ENCODE measurements around the gene WDR33.
"Not testable (repeated sequence)": the region's sequence is repeated elsewhere in the genome, so short reads cannot be mapped to it uniquely, and the experiment has no call there.

The WDR33 gene

GRCh38 chr2:127783101-127783500 lies 27.9 kb downstream of the WDR33 start:
- no peak for TF ChIP-seq CTCF (IDR thresholded peaks at IDR 0.05; ENCODE audit: control extremely low read depth, extremely low read depth, low read depth, missing control alignments)
- CTCF ChIA-PET: interaction anchor here (2.0 to 2.2 kb wide), 3 partner anchors 10 to 23 kb away, joined by 6 to 7 read pairs (median 7); no protein-coding TSS in a partner anchor
- DNase-seq (ENCODE audit: extremely low spot score): no peak
- POLR2A ChIA-PET: interaction anchor here (0.6 to 1.0 kb wide), 4 partner anchors 11 to 308 kb away, joined by 4 to 9 read pairs (median 7); partner anchors contain the start of gene UGGT1

- ChIA-PET POLR2A (interaction anchor here (0.5 to 0.6 kb wide), 2 partner anchors 17 to 30 kb away, joined by 3 read pairs; no protein-coding TSS in a partner anchor), CTCF (interaction anchor here (1.0 to 1.6 kb wide), 3 partner anchors 14 to 21 kb away, joined by 3 to 5 read pairs (median 4); no protein-coding TSS in a partner anchor)
- TF ChIP-seq CTCF (IDR thresholded peaks at IDR 0.05; ENCODE audit: control extremely low read depth, extremely low read depth, low read depth, missing control alignments): no peak
- no peak for DNase-seq (ENCODE audit: extremely low spot score)
These were observed 32.1 kb downstream of the WDR33 start for GRCh38 chr2:127778850-127779249.

GRCh38 chr2:127778447-127778846 lies 32.5 kb downstream of the WDR33 start:
- POLR2A ChIA-PET: interaction anchor here (0.5 to 0.6 kb wide), 2 partner anchors 17 to 31 kb away, joined by 3 read pairs; no protein-coding TSS in a partner anchor
- CTCF ChIA-PET: interaction anchor here (1.0 to 1.6 kb wide), 3 partner anchors 13 to 20 kb away, joined by 3 to 5 read pairs (median 4); no protein-coding TSS in a partner anchor
- no peak for DNase-seq (ENCODE audit: extremely low spot score)
- TF ChIP-seq CTCF (IDR thresholded peaks at IDR 0.05; ENCODE audit: control extremely low read depth, extremely low read depth, low read depth, missing control alignments): no peak

- ChIA-PET CTCF (interaction anchor here (1.2 kb wide), 1 partner anchor 8 kb away, joined by 3 read pairs; no protein-coding TSS in a partner anchor), POLR2A (no interaction called here)
- TF ChIP-seq CTCF (IDR thresholded peaks at IDR 0.05; ENCODE audit: control extremely low read depth, extremely low read depth, low read depth, missing control alignments): no peak
- DNase-seq (ENCODE audit: extremely low spot score): no peak
These were observed 34.7 kb downstream of the WDR33 start for GRCh38 chr2:127776122-127776780.

- ChIA-PET POLR2A (no interaction called here), CTCF (no interaction called here)
- DNase-seq (ENCODE audit: extremely low spot score): no peak
- TF ChIP-seq CTCF (IDR thresholded peaks at IDR 0.05; ENCODE audit: control extremely low read depth, extremely low read depth, low read depth, missing control alignments): no peak
These were observed 39.2 kb downstream of the WDR33 start for GRCh38 chr2:127771756-127772155.

GRCh38 chr2:127770973-127771735 lies 39.8 kb downstream of the WDR33 start:
- ChIA-PET POLR2A (no interaction called here), CTCF (no interaction called here)
- DNase-seq (ENCODE audit: extremely low spot score): no peak
- TF ChIP-seq CTCF (IDR thresholded peaks at IDR 0.05; ENCODE audit: control extremely low read depth, extremely low read depth, low read depth, missing control alignments): no peak

- CTCF ChIA-PET; DNase-seq (ENCODE audit: extremely low spot score); POLR2A ChIA-PET: not testable (repeated sequence)
These were observed 40.4 kb downstream of the WDR33 start for GRCh38 chr2:127770534-127770933.
